ENCODE data around the gene GPANK1. TPM values are rescaled to one million over a fixed set of nuclear protein-coding genes. Genes with fewer than 3 reads are reported as not detected.

GPANK1 gene
- total and polyA plus RNA-seq, 2 of the 13 experiments (the other 11 are each of a cell fraction or from before 2014, with no cell fraction given), result 15.4 to 22.8 TPM

GRCh38 chr6:31664790-31665500 lies at the start of gene GPANK1 (continued):
- TF ChIP-seq FLYWCH1 (CRISPR knock-in tag; IDR thresholded peaks at IDR 0.05), result no peak
- TF ChIP-seq PAX8 (CRISPR knock-in tag; IDR thresholded peaks at IDR 0.05; ENCODE audit: borderline replicate concordance), result no peak
- no peak for TF ChIP-seq TRIM24 (CRISPR knock-in tag; IDR thresholded peaks at IDR 0.05)
- TF ChIP-seq CHD2 (IDR thresholded peaks at IDR 0.05; ENCODE audit: low read depth, low read length), result no peak
- peak; percentile 73 for TF ChIP-seq KLF6 (CRISPR knock-in tag; IDR thresholded peaks at IDR 0.05)
- TF ChIP-seq ZNF256 (CRISPR knock-in tag; conservative IDR thresholded peaks at IDR 0.05), result peak; percentile 39; the same call in 1 of the 2 replicates
- peak; percentile 9; the same call in 1 of the 2 replicates for TF ChIP-seq ZFY (CRISPR knock-in tag; IDR thresholded peaks at IDR 0.05)
- TF ChIP-seq EEA1 (CRISPR knock-in tag; IDR thresholded peaks at IDR 0.05; ENCODE audit: borderline replicate concordance), result 0 out of 2 replicates have a peak, but pooled peaks have one; percentile 59
- TF ChIP-seq ZNF337 (CRISPR knock-in tag; IDR thresholded peaks at IDR 0.05; ENCODE audit: borderline replicate concordance, low read depth), result no peak; the same call in 1 of the 2 replicates
- TF ChIP-seq RFX5 (IDR thresholded peaks at IDR 0.05; ENCODE audit: low read depth, low read length), result no peak
- no peak; the same call in 1 of the 2 replicates for TF ChIP-seq ZNF263 (CRISPR knock-in tag; IDR thresholded peaks at IDR 0.05)
- TF ChIP-seq, protein P1, sequence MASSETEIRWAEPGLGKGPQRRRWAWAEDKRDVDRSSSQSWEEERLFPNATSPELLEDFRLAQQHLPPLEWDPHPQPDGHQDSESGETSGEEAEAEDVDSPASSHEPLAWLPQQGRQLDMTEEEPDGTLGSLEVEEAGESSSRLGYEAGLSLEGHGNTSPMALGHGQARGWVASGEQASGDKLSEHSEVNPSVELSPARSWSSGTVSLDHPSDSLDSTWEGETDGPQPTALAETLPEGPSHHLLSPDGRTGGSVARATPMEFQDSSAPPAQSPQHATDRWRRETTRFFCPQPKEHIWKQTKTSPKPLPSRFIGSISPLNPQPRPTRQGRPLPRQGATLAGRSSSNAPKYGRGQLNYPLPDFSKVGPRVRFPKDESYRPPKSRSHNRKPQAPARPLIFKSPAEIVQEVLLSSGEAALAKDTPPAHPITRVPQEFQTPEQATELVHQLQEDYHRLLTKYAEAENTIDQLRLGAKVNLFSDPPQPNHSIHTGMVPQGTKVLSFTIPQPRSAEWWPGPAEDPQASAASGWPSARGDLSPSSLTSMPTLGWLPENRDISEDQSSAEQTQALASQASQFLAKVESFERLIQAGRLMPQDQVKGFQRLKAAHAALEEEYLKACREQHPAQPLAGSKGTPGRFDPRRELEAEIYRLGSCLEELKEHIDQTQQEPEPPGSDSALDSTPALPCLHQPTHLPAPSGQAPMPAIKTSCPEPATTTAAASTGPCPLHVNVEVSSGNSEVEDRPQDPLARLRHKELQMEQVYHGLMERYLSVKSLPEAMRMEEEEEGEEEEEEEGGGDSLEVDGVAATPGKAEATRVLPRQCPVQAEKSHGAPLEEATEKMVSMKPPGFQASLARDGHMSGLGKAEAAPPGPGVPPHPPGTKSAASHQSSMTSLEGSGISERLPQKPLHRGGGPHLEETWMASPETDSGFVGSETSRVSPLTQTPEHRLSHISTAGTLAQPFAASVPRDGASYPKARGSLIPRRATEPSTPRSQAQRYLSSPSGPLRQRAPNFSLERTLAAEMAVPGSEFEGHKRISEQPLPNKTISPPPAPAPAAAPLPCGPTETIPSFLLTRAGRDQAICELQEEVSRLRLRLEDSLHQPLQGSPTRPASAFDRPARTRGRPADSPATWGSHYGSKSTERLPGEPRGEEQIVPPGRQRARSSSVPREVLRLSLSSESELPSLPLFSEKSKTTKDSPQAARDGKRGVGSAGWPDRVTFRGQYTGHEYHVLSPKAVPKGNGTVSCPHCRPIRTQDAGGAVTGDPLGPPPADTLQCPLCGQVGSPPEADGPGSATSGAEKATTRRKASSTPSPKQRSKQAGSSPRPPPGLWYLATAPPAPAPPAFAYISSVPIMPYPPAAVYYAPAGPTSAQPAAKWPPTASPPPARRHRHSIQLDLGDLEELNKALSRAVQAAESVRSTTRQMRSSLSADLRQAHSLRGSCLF (CRISPR knock-in tag; IDR thresholded peaks at IDR 0.05; ENCODE audit: borderline replicate concordance), result no peak; the same call in 1 of the 2 replicates
- TF ChIP-seq MEIS1 (CRISPR knock-in tag; IDR thresholded peaks at IDR 0.05; ENCODE audit: borderline replicate concordance), result no peak; the same call in 1 of the 2 replicates
- no peak for TF ChIP-seq CENPX (CRISPR knock-in tag; IDR thresholded peaks at IDR 0.05)
- no peak for TF ChIP-seq HIVEP1 (CRISPR knock-in tag; IDR thresholded peaks at IDR 0.05)
- no peak for TF ChIP-seq PREB (CRISPR knock-in tag; IDR thresholded peaks at IDR 0.05)
- TF ChIP-seq ZNF207 (IDR thresholded peaks at IDR 0.05; ENCODE audit: borderline replicate concordance), result no peak
- TF ChIP-seq FOXA1 (IDR thresholded peaks at IDR 0.05), result no peak
- TF ChIP-seq FOXA1 (CRISPR knock-in tag; IDR thresholded peaks at IDR 0.05), result peak; percentile 73
- TF ChIP-seq, protein P2, sequence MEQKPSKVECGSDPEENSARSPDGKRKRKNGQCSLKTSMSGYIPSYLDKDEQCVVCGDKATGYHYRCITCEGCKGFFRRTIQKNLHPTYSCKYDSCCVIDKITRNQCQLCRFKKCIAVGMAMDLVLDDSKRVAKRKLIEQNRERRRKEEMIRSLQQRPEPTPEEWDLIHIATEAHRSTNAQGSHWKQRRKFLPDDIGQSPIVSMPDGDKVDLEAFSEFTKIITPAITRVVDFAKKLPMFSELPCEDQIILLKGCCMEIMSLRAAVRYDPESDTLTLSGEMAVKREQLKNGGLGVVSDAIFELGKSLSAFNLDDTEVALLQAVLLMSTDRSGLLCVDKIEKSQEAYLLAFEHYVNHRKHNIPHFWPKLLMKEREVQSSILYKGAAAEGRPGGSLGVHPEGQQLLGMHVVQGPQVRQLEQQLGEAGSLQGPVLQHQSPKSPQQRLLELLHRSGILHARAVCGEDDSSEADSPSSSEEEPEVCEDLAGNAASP (CRISPR knock-in tag; IDR thresholded peaks at IDR 0.05; ENCODE audit: borderline replicate concordance), result no peak
- TF ChIP-seq, protein P3, sequence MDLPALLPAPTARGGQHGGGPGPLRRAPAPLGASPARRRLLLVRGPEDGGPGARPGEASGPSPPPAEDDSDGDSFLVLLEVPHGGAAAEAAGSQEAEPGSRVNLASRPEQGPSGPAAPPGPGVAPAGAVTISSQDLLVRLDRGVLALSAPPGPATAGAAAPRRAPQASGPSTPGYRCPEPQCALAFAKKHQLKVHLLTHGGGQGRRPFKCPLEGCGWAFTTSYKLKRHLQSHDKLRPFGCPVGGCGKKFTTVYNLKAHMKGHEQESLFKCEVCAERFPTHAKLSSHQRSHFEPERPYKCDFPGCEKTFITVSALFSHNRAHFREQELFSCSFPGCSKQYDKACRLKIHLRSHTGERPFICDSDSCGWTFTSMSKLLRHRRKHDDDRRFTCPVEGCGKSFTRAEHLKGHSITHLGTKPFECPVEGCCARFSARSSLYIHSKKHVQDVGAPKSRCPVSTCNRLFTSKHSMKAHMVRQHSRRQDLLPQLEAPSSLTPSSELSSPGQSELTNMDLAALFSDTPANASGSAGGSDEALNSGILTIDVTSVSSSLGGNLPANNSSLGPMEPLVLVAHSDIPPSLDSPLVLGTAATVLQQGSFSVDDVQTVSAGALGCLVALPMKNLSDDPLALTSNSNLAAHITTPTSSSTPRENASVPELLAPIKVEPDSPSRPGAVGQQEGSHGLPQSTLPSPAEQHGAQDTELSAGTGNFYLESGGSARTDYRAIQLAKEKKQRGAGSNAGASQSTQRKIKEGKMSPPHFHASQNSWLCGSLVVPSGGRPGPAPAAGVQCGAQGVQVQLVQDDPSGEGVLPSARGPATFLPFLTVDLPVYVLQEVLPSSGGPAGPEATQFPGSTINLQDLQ (CRISPR knock-in tag; IDR thresholded peaks at IDR 0.05), result peak; percentile 58

Measured in HepG2 (cell line).